Measurements from ENCODE around the gene SHISA9.

Gene SHISA9

DNA sequence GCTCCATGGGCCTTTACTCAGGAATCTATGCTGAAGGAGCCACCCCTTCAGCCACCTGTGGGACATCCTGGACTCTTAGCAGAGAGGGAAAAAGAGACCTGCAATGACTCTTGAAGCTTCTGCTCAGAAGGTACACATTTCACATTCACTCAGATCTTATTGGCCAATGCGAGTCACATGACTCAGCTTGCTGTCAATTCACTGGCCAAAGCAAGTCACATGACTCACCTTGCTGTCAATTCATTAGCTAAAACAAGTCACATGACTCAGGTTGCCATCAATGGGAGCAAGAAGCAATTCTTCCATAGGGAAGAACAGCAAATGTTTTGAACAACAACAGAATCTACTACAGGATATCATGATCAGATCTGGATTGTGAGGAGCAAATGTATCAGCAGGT is 233.4 kb downstream of the SHISA9 start:
- no peak for DNase-seq

DNA sequence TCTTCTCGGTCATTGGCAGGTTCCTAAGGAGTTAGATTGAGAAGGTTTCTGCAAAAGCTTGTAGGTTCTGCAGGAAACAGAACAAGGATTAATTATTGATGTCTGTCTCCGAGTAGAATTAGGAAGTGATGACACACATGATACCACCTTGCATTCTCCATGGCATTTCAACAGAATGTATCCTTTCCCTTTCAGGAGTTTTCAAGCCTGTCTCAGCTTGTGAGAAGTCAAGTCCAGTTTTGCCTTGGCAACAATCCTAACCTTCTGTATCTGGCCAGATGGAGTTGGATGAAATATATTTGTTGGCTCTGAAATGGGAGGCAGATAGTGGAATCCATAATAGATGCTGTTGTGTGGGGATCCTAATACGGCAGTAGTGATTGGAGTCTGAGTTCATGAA is 235.5 kb downstream of the SHISA9 start:
- DNase-seq, result no peak

DNA sequence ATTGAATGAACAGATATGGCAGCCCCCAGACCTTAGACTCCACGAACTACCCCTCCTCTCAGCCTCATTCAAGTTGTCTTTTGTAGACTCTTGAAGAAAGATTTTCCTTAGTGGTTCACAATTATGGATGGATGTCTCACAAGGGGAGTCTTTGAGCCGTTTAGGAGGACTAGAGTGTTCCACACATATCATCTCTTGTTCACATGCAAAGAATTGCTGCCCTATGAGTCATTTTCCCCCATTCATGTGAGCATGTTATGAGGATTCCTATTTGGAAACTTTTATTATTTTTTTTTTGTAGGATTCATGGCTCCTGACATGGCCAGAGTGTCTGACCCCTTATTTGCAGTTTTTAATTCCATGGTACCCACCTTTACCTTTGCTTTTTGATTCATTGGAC is 237.1 kb downstream of the SHISA9 start:
- no peak for DNase-seq

DNA sequence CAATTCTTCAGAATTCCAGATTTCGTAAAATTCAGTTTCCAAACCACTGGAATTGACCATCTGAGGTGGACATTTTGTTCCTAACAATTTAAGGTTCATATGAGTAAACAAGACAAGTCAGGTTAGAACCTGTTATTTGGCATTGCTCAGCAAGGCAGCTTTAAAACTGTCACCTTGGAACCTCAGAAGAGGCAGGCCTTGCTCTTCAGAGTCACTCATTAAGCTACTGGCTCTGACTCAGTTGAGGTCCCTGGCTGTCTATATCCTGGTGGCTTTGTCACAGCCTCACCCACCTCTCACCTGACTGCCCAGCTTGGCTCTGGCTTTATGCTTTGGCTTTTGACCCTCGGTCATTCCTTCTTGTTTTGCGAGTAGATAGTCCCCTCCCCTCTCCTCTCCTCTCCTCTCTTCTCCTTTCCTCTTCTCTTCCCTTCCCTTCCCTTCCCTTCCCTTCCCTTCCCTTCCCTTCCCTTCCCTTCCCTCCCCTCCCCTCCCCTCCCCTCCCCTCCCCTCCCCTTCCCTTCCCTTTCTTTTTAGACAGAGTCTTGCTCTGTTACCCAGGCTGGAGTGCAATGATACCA is 238.4 kb downstream of the SHISA9 start:
- no peak for DNase-seq

DNA sequence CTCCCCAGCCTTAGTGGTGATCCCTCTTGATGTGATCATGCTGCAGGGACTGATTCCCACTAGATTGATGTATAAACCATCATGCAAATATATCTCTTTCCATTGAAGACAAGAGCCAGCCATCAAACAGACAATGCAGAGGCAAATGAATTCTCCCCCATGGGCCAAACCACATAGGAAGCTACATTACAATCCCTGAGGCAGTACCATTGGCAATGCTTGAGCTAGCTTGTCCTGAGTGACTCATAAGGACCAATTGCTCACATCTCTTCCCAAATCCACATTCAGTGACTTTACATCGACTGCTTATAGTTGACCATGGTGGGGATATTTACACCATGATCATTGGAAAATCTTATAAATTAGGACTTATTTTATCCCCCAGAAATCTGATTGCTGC is 242.2 kb downstream of the SHISA9 start:
- no peak for DNase-seq

DNA sequence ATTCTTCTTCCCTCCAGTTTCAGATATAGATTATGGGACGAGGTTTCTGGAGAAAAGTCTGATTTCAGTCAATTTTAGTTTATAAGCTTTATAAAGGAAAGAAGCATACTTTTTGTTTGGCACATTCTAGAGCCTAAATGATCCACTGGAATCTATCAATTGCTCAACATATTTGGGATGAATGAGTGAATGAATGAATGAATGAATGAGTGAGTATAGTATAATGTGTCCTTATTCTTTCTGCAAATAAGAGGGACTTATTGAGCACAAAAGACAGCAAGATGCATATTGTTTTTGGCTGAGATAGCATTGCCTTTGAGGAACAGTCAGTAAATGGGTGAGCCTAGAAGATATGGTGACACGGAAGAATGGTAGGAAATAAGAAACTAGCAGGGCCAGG is 245.4 kb downstream of the SHISA9 start:
- no peak for DNase-seq

DNA sequence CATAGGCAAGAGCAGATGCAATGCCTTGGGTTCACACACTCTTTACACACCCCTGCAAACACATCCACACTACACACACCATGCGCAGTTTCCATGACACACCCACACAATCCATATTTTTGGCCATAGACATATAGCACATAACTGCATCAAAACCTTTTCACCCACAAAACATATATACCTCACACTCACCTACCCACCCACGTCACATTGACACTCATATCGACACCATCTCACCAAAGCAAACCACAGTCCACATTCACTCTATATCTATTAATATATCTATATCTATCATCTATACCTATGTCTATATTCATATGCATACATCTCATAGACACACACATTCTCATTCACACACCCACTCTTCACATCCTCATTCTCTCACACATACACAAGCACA is 246.9 kb downstream of the SHISA9 start:
- DNase-seq, result no peak

DNA sequence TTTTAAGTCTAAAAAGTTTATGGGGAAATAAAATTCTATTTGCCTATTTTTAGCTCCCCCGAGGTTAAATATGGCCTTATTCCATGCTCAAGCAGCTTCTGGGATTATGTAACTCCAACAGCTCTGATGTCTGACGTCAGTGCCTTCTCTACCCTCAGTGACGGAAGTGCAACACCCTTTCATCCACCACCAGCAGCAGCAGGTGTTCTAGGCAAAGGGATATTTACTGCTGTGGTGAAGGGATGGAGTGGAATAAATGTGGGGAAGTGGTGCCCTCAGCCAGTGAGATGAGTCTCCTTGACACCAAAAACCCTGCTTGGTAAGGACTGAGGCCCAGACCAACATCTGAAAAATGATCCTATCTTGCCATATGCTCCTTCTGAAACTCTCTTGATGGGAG is 247.4 kb downstream of the SHISA9 start:
- no peak for DNase-seq

DNA sequence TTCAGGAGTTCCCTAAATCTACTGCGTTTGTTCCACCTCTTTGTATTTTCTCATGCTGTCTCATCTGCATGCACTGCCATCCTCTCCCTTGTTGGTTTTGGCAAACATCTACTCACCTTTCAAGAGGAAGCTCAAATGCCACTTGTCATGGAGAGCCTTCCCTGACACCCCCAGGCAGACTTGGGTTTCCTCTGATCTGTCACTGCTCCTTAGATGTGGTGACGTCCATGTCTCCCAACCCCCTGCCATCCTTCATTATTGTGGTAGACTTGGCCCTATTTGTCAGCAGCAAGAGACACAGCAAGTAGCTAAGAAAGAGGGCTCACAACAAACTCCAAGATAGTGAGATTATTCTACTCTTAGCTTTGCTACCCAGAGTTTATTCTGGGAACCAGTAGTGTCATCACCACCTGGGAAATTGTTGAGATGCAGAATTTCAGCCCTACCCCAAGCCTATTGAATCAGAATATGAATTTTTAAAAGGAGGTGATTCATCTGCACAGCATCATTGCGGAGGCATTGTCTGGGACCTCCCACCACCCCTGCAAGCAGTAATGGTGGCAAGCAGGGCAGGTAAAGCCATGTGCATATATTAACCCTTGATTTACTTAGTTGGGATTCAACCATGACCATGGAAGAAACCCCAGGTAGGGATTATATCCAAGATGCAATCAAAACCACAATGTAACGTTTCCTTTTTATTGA is 248.9 kb downstream of the SHISA9 start:
- no peak for DNase-seq

DNA sequence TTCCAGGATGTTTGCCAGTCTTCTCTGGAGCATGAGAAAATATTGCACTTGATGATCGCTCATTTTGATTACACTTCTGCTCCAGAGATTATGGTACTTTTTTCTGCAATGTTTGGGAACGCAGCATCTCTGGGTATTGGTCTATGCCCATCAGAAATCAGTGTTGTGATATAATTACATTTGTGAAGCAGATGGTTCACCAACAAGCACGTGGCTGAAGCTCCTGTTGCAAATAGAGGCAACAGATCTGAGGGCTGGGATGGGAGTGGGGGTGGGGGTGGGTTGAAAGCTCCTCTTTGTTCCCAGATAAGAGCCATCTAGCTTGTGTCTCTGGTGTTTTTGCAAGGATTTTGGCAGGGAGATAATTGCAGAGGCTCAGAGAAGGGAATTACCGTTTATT is 252.3 kb downstream of the SHISA9 start:
- no peak for DNase-seq

DNA sequence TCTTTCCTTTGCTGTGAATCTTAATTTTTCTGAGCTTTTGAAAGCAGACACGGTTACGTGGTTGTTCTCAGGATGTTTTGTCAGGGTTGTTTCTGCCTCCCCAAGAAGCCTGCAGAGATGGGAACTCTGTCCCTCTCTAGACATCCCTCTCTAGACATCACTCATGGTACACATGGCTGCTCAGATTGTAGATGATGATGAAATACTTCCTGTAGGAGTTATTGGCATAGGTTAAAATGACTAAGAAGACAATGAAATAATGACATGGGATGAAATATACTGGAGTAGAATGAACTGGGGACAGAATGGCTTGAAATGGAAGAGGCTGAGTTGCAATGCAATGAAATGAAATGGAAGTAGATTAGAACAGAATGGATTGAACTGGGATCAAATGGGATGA is 253.4 kb downstream of the SHISA9 start:
- no peak for DNase-seq

DNA sequence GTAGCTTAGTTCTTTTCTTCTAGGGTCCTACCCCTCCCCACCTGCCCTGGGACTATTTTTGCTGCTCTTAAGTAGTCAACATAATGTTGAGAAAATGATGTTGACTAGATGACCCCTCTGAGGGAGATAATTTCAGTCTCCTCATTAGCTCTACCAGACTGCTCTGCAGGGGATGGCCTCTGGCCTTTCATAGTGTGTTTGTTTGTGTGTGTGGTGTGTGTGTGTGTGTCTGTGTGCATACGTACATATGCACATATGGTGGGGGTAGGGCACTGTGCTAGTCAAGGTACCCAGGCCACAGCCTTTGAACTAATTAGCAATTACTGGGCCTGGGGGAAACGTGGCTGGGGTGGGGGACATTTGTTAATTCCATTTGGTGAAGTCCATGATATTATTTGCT is 254.0 kb downstream of the SHISA9 start:
- DNase-seq, result no peak

DNA sequence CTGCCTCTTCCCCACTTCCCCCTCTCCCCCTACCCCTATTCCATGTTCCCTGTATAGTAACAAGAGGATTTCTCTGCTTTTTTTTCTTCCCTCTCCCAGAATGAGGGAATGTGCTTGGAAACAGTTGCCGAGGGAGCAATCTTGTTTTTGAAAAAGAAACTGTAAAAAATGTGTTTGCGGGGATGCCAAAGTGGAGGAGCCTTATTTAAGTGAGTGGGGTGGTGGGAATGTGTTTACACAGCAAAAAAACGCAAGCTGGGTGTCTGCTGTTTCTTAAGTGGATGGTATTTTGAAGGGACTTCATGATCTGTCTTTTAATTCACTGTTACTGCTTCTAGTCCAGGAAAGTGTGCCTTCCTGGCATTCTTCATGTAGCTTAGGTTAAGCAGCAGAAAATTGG is 254.4 kb downstream of the SHISA9 start:
- no peak for DNase-seq

DNA sequence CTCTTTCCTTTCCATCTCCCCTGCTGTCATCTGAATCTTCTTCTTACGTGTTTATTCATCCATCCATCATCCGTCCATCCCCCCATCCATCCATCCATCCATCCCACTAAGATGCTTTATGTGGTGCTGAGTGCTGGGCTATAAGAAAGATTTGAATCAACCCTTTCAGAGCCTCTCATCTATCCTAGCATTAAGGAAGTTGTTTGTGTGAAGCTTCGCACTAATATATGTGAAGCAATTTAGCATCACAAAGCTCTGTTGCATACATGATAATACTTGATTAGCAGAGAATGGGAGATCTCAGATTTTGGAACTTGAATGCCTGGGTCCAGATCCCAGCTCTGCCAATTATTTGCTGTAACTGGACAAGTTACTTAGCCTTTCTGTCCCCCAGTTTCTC is 255.7 kb downstream of the SHISA9 start:
- no peak for DNase-seq

DNA sequence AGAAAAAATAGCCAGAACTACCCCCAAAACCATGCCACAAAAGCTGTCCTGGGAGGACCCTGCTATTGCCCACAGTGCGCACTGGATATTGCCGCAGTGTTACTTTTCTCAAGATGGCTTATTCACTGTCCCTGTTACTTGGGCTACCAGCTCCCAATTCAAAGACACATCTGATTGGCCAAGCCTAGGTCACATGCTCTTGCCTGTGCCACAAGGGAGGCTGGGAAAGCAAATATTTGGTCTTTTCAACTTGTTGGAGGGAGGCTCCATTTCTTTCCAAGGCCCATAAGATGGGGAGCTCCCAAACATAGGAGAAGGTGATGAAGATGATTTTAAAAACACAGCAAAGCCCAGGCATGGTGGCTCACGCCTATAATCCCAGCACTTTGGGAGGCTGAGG is 257.0 kb downstream of the SHISA9 start:
- DNase-seq, result no peak

DNA sequence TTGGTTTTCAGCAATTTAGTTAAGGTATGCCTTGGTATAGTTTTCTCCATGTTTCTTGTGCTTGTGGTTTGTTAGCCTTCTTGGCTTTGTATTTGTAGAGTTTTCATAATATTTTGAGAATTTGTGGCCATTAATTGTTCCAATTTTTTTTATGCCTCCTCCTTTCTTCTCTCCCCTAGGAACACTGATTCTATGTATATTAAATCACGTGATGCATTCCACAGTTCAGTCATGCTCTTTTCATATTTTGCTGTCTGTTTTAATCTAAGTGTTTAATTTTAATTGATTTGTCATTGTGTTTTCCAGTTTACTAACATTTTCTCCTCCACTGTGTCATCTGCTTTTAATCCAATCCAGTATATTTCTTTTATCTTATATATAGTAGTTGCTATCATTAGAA is 263.6 kb downstream of the SHISA9 start:
- DNase-seq, result no peak

DNA sequence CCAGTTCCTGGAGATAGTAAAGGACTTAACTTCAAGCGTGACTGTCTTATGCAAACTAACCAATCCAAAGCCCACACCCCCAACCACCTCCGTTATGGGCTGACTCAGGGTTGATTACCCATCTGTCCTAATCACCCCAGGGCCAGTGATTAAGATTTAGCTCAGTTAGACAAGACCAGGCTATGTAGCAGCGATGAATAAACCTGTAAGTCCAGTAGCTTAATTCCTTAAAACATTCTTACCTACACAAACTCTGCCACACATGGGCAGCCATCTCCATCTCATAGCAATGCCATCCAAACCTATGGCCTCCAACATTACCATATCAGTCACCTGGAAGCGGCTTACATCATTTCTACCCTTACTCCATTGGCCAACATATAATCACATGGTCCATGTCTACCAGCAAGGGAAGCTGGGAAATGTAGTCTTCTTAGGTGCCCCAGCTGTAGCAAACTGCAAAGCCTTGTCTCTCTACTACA is 266.7 kb downstream of the SHISA9 start:
- no peak for DNase-seq

DNA sequence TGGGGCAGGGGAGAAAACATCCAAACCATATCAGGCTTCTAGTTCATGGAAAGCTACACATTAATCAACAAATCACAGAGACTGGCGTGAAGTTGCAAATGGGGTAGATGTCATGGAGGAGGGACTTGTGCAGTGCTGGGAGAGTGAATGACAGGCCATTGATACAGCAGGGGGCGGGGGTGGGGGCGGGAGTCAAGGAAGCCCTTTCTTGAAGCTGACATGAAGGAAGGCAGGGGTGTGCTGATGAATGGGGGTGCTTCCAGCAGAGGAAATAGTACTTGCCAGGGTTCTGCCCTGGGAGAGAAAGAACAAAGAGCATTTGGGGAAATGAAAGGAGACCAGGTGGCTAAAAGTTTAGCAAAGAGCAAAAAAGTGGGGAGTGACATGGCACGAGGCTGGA is 269.9 kb downstream of the SHISA9 start:
- no peak for DNase-seq

DNA sequence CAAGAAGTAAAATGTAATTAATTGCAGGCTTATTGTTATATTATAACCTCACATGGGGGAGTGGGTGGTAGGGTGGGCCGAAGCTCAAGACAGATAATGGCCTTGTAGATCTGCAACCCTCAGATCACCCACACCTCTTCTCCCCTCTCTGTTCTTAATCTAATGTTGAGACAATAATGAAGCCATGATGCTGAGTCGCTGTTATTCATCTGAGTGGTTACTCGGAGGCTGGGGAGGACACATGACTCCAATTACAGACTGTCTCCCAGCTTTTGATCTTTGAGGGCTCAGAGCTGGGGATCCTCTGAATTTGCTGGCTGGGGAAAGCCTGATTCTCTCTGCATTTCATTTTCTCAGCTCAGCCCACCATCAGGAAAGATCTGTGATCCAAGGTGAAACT is 275.3 kb downstream of the SHISA9 start:
- no peak for DNase-seq

DNA sequence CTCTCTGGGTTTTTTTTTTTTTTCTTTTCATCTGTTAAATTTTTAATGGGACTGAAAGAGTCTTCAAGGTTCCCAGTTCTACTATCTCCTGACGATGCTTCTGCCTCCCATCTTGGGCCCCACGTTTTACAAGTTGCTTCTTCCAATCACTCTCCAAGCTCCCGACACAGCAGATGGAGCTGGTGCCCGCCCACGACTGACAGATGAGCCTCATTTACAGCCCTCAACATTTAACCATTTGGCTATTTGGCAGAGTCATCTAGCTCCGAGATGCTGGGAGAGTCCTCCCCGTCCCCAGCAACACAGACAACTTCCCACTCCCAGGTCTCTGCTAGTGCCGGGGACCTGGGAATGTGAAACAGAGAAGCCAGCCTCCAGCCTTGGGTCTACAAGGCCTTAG is 276.9 kb downstream of the SHISA9 start:
- DNase-seq, result no peak

DNA sequence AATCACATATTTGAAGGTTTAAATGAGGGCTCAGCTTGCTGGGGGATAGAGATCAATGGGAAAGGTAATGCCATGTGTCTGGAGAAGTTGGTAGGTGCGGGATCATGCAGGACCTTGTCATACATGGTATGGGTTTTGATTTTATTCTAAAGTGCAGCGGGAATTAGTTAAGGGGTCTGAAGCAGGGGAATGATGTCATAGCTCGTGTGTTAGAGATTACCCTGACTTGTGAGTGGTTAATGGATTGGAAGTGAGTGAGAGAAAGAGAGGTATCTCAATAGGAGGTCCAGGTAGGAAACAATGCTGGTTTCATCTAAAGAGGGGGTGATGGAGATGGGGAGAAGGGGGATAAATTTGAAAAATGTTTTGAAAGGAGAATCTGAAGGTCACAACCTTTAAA is 280.0 kb downstream of the SHISA9 start:
- DNase-seq, result no peak

DNA sequence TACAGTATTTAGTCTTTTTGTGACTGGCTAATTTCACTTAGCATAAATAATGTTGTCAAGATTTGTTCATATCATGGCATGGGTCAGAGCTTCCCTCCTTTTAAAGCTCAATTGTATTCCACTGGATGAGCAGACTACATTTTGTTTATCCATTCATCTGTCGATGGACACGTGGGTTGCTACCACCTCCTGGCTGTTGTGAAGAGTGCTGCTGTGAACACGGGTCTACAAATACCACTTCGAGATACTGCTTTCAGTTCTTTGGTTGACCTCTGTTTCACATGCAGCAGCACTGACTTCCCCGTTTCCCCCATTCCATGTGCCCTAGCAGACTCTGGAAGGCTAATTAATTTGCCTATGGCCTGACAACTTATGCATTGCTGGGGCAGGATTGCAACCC is 285.4 kb downstream of the SHISA9 start:
- no peak for DNase-seq

DNA sequence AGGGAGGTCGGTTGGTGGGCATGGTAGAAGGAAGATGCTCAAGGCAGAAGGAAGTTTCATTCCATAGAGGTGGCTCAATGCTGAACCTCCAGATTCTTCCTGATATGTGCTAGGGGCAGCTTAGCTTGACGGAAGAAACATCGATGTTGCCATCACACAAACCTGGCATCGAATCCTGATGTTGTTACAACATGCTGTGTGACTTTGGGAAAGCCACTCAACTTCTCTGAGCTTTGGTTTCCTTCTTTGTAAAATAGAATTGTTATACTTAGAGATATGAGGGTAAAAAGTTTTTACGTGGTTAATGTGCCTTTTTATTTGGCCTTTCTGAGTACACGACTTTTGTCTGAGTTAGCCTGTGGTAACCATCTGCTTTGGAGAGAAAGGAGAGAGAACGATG is 287.9 kb downstream of the SHISA9 start:
- no peak for DNase-seq

DNA sequence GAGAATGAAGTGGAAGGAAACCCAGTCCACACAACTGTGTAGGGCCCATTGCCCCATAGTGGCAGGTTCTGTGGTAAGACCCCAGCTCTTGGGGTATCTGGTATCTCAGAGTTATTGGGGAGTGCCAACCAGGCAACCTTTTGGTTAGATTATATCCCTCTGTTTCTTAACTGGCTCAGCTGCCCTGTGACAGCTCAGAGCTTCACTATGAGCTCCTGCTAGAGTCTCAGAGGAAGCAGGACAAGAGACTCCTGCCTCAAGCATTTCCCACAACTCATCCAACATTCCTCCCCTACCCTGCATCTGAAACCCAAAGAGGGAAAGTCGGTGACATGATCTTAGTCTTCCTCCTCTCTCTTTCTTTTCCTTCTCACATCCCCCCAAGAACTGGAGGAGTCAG is 292.3 kb downstream of the SHISA9 start:
- DNase-seq, result no peak

DNA sequence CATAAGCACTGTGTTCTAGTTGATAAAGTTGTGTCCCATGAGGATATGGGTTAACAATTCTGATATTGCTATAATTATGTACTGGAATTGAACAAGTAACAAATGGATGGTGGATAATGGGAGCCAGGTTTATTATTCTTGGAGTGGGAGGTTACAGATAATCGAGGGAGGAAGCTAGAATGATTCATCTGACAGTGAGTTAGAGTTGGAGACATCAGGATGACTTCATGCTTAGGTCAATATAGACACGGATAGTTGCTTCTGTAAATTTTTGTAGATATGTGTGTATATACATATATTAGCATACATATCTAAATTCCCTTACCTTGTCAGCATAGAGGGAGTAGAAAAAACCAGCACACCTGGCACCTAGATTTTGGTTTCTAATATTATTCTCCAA is 293.4 kb downstream of the SHISA9 start:
- no peak for DNase-seq

Measured in stimulated activated CD4-positive, alpha-beta T cell treated with anti-CD3 and anti-CD28 coated beads, Interleukin-1b, Interleukin-23, amount 100 ng/mL, for 48 hours (primary cell).